RPMI7951 (cell line): ENCODE measurements around the gene BTN1A1. TPM values are rescaled to one million over a fixed set of nuclear protein-coding genes. Genes with fewer than 3 reads are reported as not detected.
"Not testable (repeated sequence)": the region's sequence is repeated elsewhere in the genome, so short reads cannot be mapped to it uniquely, and the experiment has no call there.

Source experiments
- DNase-seq: peaks from one replicate; pipeline ENCODE4 v3.0.0-alpha.2; 2012; ENCODE audit warnings: low read depth
- total RNA-seq: library from RNA; depleted of rRNA; stranded (reverse); fragments of >200 nt; shearing (Covaris generic); gene quantifications from 2 replicates; pipeline ENCODE4 v1.2.3, GENCODE V29; 2014

Gene BTN1A1
- total RNA-seq, 1 experiment from 2014 or later: not detected

GRCh38 chr6:26537160-26537845 lies 37.2 kb downstream of the BTN1A1 start:
- peak; percentile 92 for DNase-seq

DNA sequence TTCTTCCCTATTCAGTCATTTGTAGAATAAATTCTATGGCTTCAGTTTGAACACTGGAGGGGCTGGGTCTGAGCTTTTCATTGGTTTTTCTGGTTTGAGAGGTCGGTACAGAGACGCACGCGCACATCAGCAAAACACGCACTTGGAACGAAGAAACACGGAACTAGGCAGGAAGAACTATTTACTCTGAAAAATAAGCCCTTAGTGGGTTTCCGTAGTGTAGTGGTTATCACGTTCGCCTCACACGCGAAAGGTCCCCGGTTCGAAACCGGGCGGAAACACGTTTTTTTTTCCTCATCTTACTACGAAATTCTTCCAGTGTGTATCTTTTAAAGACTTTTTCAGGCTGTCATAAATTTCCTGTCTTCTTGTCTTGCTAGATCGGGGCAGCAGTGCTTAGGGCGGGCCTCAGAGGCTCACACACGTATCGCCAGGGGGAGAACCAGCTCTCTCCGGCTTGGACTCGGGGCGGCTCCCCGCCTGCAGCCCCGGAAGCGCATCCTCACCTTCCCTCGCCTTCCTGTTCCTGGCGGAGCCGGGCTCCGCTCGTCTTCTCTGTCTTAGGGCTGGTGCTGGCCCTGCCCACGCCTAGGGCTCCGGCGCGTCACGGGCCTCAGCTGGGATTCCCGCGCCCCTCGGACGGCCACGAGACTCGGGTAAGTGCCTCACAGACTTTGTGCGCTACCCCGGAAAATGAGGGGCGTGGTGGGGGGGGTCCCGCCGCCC lies 37.9 kb downstream of the BTN1A1 start, which contains the start of gene HMGN4:
Gene HMGN4, plus strand, starts transcription at position 521 of the 726 bp plus-strand sequence. CDS start 6,841 bp downstream, outside the sequence.
- DNase-seq: peak; percentile 92

- no peak for DNase-seq
Measured at GRCh38 chr6:26538572-26538902, 38.4 kb downstream of the BTN1A1 start.

DNA sequence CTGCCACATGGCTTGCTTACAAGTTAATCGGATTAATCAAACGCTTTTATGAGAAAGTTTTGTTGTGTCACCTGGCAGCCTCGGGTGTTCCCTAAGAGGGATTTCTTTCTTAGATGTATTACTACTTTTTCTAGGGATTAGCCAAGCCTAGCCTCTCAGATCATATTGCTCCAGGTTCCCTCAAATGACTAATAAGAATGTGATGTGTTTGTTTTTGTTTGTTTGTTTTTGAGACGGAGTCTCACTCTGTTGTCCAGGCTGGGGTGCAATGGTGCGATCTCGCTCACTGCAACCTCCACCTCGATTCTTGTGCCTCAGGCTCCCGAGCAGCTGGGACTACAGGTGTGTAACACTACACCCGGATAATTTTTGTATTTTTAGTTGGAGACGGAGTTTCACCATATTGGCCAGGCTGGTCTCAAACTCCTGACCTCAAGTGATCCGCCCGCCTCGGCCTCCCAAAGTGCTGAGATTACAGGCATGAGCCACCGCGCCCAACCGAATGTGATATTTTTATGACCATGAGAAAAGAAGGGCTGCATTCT lies 39.0 kb downstream of the BTN1A1 start:
- no peak for DNase-seq

- no peak for DNase-seq
Measured at GRCh38 chr6:26541579-26541978, 41.5 kb downstream of the BTN1A1 start.

GRCh38 chr6:26543953-26544352 lies 43.9 kb downstream of the BTN1A1 start:
- peak; percentile 23 for DNase-seq

GRCh38 chr6:26544473-26544872 lies 44.4 kb downstream of the BTN1A1 start:
- no peak for DNase-seq

DNA sequence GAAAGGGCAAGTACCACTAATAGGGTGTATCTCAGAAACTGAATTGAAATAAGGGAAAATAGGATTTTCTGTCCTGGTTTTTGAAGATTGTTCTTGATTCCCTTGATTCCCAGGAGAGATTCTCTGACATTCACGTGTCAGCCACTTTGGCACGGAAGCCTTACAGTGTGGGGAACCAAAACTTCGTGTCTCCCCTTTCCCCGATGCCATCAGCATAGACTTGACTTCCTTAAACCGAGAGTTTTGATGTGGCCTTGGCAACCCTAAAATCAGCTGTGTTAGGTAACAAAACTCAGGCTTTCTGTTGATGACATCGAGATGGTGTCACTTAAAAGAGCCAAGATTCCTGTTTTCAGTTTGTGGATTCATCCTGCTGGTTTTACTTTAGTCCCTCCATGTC lies 45.5 kb downstream of the BTN1A1 start:
- no peak for DNase-seq

DNA sequence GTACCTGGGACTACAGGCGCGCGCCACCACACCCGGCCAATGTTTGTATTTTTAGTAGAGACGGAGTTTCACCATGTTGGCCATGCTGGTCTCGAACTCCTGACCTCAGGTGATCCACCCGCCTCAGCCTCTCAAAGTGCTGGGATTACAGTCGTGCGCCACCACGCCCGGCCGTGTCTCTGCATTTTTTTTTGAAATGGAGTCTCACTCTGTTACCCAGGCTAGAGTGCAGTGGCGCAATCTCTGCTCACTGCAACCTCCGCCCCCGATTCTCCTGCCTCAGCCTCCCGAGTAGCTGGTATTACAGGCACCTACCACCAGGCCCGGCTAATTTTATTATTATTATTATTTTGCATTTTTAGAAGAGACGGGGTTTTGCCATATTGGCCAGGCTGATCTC lies 47.3 kb downstream of the BTN1A1 start:
- DNase-seq: not testable (repeated sequence)

DNA sequence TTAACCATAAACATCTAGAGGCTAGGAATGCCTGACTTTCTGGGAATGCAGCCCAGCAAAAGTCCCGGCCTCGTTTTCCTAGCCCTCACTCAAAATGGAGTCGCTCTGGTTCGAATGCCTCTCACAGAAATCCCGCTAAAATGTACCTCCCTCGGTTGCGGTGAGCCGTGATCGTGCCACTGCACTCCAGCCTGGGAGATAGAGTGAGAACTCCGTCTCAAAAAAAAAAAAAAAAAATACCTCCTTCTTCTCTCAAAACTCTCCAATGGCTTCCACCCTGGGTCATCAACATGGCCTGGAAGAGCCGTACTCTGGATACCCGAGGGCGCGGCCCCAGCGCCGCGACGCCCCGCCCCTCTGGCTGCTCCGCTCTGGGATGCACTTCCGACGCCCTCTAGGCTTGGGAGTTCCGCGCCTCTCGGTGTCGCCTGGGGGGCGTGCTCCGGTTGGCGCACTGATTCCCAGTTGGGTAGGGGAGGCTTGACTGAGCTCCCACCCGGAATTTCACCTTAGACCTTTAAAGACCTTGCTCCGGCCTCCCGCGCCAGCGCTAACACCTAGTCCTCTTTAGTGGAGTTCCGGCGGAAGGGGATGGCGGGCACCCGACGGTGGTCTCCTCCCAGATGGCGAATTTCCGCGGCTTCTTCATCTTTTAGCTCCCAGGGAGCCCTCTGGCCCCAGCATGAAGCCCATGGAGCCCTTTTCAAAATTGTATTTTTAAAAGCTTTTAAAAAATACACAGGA lies 50.3 kb downstream of the BTN1A1 start:
- DNase-seq: peak; percentile 74

DNA sequence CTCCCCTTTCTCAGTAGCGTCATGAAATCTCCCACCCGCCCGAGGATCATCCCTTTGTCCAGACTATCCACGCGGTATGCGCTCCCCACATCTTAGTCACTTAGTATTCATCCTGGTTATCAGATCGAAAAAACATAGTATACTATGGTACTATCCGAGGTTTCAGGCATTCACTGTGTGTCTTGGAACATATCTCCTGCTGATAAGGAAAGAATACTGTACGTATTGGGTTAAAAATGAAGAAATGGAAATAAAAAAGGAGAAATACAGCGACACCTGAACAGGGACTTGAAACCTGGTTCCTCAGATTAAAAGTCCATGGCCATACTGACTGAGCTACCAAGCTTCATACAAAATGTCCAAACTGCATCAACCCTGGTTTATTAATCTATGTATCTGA lies 52.1 kb downstream of the BTN1A1 start:
- no peak for DNase-seq

GRCh38 chr6:26552640-26553188 lies 52.6 kb downstream of the BTN1A1 start:
- DNase-seq: no peak

GRCh38 chr6:26553264-26553634 lies 53.1 kb downstream of the BTN1A1 start:
- DNase-seq: peak; percentile 72

- DNase-seq: peak; percentile 99
Measured at GRCh38 chr6:26553635-26554446, 53.7 kb downstream of the BTN1A1 start.

- DNase-seq: no peak
Measured at GRCh38 chr6:26554447-26554696, 54.3 kb downstream of the BTN1A1 start.

DNA sequence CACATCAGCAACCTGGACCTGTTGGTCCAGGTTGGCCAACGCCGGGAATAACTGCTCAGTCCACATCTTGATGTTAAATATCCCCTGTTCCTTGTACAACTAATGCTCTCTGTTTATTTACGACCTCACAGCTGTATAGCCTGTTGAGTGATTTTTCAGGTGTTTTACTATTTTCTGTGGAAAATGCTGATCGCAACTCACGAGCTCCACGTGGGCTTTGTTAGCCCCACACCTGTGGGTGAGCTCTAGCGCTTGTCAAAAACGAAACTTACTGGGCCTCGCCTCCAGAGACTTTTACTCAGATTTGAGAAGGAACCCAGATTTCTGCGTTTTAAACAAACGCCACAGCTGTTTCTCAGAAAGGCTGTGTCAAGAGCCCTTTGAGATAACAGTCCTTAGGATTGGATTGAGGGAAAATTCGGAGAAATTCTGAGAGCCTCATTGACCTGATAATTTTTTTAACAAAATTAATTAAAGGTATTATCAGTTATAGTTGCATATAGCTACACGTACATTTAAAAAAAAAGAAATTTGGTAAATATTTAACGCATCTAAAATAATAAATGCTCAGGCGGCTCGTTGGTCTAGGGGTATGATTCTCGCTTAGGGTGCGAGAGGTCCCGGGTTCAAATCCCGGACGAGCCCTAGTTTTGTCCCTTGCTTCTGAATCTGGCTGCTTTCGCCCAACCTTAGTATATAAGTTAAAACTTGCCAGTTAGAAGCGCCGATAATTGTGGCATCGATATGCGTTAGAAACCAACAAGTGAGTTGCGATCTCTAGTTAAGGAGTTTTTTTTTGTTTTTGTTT lies 54.8 kb downstream of the BTN1A1 start:
- peak; percentile 64 for DNase-seq

- no peak for DNase-seq
Measured at GRCh38 chr6:26555505-26556262, 55.6 kb downstream of the BTN1A1 start.

GRCh38 chr6:26556263-26557070 lies 56.4 kb downstream of the BTN1A1 start:
- peak; percentile 88 for DNase-seq
